ENCODE results near the gene SLIT3. TPM values are rescaled to one million over a fixed set of nuclear protein-coding genes. Genes with fewer than 3 reads are reported as not detected.

SLIT3 gene
- total RNA-seq, 1 experiment from 2014 or later: 0.92 TPM

GRCh38 chr5:168669668-168670378 lies 631.1 kb downstream of the SLIT3 start:
- no peak overlapping the region for H3K4ac ChIP-seq (ENCODE audit: low read depth, low read length)
- Mint-ChIP-seq H3K27me3 (ENCODE audit: low read depth) (no peaks in the 10 kb centered on the region; the same call in none of the 2 replicates), H3K27ac (no peak overlapping the region), H3K4me3 (no peak overlapping the region), H3K9me3 (no peaks in the 10 kb centered on the region), H3K36me3 (ENCODE audit: insufficient read depth in 1 of 3, low read depth in 3 of 3) (no peaks in the 10 kb centered on the region), H3K4me1 (peaks cover 4 to 5% of the 10 kb centered on the region in 2 experiments; a peak in 3 of 4 replicates)
- H4K91ac ChIP-seq (ENCODE audit: insufficient read length, low read depth, low read length): no peak overlapping the region
- no peaks in the 10 kb centered on the region for H3K79me2 ChIP-seq (ENCODE audit: insufficient read depth, low read length)
- H3K18ac ChIP-seq (ENCODE audit: insufficient read length, low read depth, low read length): no peak overlapping the region
- H2BK5ac ChIP-seq (ENCODE audit: insufficient read length, low read length): no peak overlapping the region
- H3K4me1 ChIP-seq (ENCODE audit: insufficient read depth, low read length): no peaks in the 10 kb centered on the region
- H3K23ac ChIP-seq (ENCODE audit: insufficient read length, low read depth, low read length): no peak overlapping the region
- no peak overlapping the region for H3K9ac ChIP-seq (ENCODE audit: extremely low read depth, insufficient read length, low read length)
- no peaks in the 10 kb centered on the region for H4K20me1 ChIP-seq (ENCODE audit: control insufficient read depth, insufficient read depth, insufficient read length)
- no peak overlapping the region for H3T11ph ChIP-seq (ENCODE audit: low read length)
- H4K8ac ChIP-seq (replicated peaks; ENCODE audit: insufficient read length, low read depth, low read length): no peak overlapping the region
- no peak overlapping the region for H2AFZ ChIP-seq (ENCODE audit: low read length)
- no peak overlapping the region for H3K27ac ChIP-seq (ENCODE audit: insufficient read length, low read depth, low read length)
- no peak overlapping the region for H2BK15ac ChIP-seq (ENCODE audit: low read depth, low read length)
- no peak overlapping the region for H2BK12ac ChIP-seq (ENCODE audit: insufficient read length, low read depth, low read length)
- no peak overlapping the region for H2BK120ac ChIP-seq (ENCODE audit: low read depth, low read length, poor library complexity, severe bottlenecking)
- H3K23me2 ChIP-seq (ENCODE audit: insufficient read length, low read depth, low read length, poor library complexity, severe bottlenecking): no peaks in the 10 kb centered on the region
- H3K56ac ChIP-seq (ENCODE audit: insufficient read length, low read depth, low read length): no peak overlapping the region
- no peak overlapping the region for H4K5ac ChIP-seq (ENCODE audit: insufficient read length, low read depth, low read length)
- no peak overlapping the region for H3K14ac ChIP-seq (ENCODE audit: insufficient read depth, low read length)
- no peaks in the 10 kb centered on the region for H3K27me3 ChIP-seq (ENCODE audit: insufficient read depth, low read length)
- no peaks in the 10 kb centered on the region for H3K9me3 ChIP-seq (ENCODE audit: control insufficient read depth, low read depth, low read length)
- no peaks in the 10 kb centered on the region for H3K79me1 ChIP-seq (ENCODE audit: insufficient read depth, low read depth, low read length, poor library complexity, severe bottlenecking)
- H3K4me2 ChIP-seq (ENCODE audit: insufficient read depth, insufficient read length, low read length): no peak overlapping the region
- DNase-seq: no peak
- no peak overlapping the region for H2AK5ac ChIP-seq (ENCODE audit: insufficient read length, low read length)
- TF ChIP-seq CTCF (conservative IDR thresholded peaks at IDR 0.05): no peak
- no peak overlapping the region for H2BK20ac ChIP-seq (ENCODE audit: low read depth, low read length, poor library complexity, severe bottlenecking)
- no CpG with 5 or more reads among the region's 6 CpGs for WGBS (ENCODE audit: extremely low coverage, insufficient read length, low lambda C conversion rate)
